HCT116 (cell line): ENCODE data around the gene C2. TPM values are rescaled to one million over a fixed set of nuclear protein-coding genes. Genes with fewer than 3 reads are reported as not detected.

Experiments
- ATAC-seq: fragments of 200-7000 bp; cut with Tn5 transposase; 2 replicates; pipeline ENCODE4 v1.9.1; 2020; ENCODE audit warnings: mild to moderate bottlenecking, moderate library complexity
- BruUV-seq: library from RNA; stranded (reverse); fragments of 400-500 nt; replicated peaks from 2 replicates; lab custom pipeline; 2021; lab: Mats Ljungman, UMichigan
- CTCF ChIA-PET: fragments of 300-600 bp; sonication (Branson Sonifier 250); formaldehyde crosslinking; loops from one replicate; lab custom pipeline; 2021; ENCODE audit warnings: antibody characterized with exemption; lab: Charles Lee
- POLR2A ChIA-PET: fragments of 300-600, 350-600 bp; sonication (Branson Sonifier 250); formaldehyde crosslinking; loops from one replicate; lab custom pipeline; 2021; ENCODE audit warnings: antibody characterized with exemption; lab: Charles Lee
- RAD21 ChIA-PET, 2 experiments: fragments of 300-600 bp; sonication (Branson Sonifier 250); formaldehyde crosslinking; loops; one replicate each; lab custom pipeline; 2023; ENCODE audit warnings: low total read pairs in 2 of 2; ENCODE audit not compliant: uncharacterized antibody in 2 of 2, unreplicated experiment in 2 of 2, low non-redundant PET in 1 of 2; lab: Charles Lee
- DNase-seq: peaks from one replicate; pipeline ENCODE4 v3.0.0-alpha.2; 2010; ENCODE audit warnings: low read depth, low spot score
- H2AFZ ChIP-seq: fragments of 200-600 bp; shearing (Covaris generic), sonication (generic); 2 replicates; pipeline ENCODE4 v1.6.1; 2017; ENCODE audit warnings: low read depth, mixed run types, mixed read lengths, antibody characterized with exemption, low read length; ENCODE audit not compliant: poor library complexity, severe bottlenecking
- H3K27ac ChIP-seq: 2 replicates; pipeline ENCODE4 v1.5.1; 2012; ENCODE audit warnings: low read depth, low read length
- H3K27me3 ChIP-seq: fragments of 200-600 bp; sonication (generic); 2 replicates; pipeline ENCODE4 v1.6.1; 2016; ENCODE audit warnings: mixed run types, low read length, mixed read lengths; ENCODE audit not compliant: insufficient read depth
- H3K36me3 ChIP-seq, 2 experiments: fragments of 200-500 bp in 1 of 2; fragments of 200-600 bp in 1 of 2; sonication (Bioruptor generic) in 1 of 2; sonication (generic) in 1 of 2; 2 replicates each; pipeline versions ENCODE4 v1.5.1 to v1.6.1; 2014 to 2016; ENCODE audit warnings: low read length in 2 of 2, inconsistent platforms in 1 of 2, mixed read lengths in 1 of 2, mixed run types in 1 of 2; ENCODE audit not compliant: insufficient read depth in 2 of 2, control insufficient read depth in 1 of 2
- H3K4me1 ChIP-seq, 2 experiments: fragments of 200-600 bp in 1 of 2; sonication (generic) in 1 of 2; 2 replicates each; pipeline versions ENCODE4 v1.5.1 to v1.6.1; 2012 to 2017; ENCODE audit warnings: low read length in 2 of 2, inconsistent platforms in 1 of 2, mild to moderate bottlenecking in 1 of 2, mixed read lengths in 1 of 2, mixed run types in 1 of 2, moderate library complexity in 1 of 2; ENCODE audit not compliant: insufficient read depth in 2 of 2, control insufficient read depth in 1 of 2
- H3K4me2 ChIP-seq: fragments of 200-600 bp; sonication (generic); 2 replicates; pipeline ENCODE4 v1.6.1; 2017; ENCODE audit warnings: mixed run types, low read length, mixed read lengths
- H3K4me3 ChIP-seq, 2 experiments: fragments of 200-600 bp in 1 of 2; sonication (generic) in 1 of 2; replicated peaks in 1 of 2; 2 replicates each; pipeline ENCODE4 v1.5.1; 2011 to 2016; ENCODE audit warnings: low read length in 2 of 2, control low read depth in 1 of 2, low read depth in 1 of 2, mild to moderate bottlenecking in 1 of 2, mixed read lengths in 1 of 2, mixed run types in 1 of 2
- H3K79me2 ChIP-seq: fragments of 200-600 bp; sonication (generic); 2 replicates; pipeline ENCODE4 v1.6.1; 2017; ENCODE audit warnings: mild to moderate bottlenecking, mixed run types, low read length, moderate library complexity, mixed read lengths; ENCODE audit not compliant: insufficient read depth
- H3K9ac ChIP-seq: fragments of 200-600 bp; sonication (generic); 2 replicates; pipeline ENCODE4 v1.6.1; 2016; ENCODE audit warnings: low read length, mixed read lengths
- H3K9me2 ChIP-seq: fragments of 200-600 bp; sonication (generic), shearing (Covaris generic); 2 replicates; pipeline ENCODE4 v1.6.1; 2017; ENCODE audit warnings: mixed run types, mild to moderate bottlenecking, moderate library complexity; ENCODE audit not compliant: insufficient read depth
- H3K9me3 ChIP-seq, 2 experiments: fragments of 200-500 bp in 1 of 2; fragments of 200-600 bp in 1 of 2; sonication (Bioruptor generic) in 1 of 2; sonication (generic) in 1 of 2; 2 replicates each; pipeline ENCODE4 v1.6.1; 2014 to 2017; ENCODE audit warnings: low read length in 2 of 2, mixed read lengths in 2 of 2, inconsistent platforms in 1 of 2, low read depth in 1 of 2, mild to moderate bottlenecking in 1 of 2, mixed run types in 1 of 2, moderate library complexity in 1 of 2; ENCODE audit not compliant: control insufficient read depth in 1 of 2, insufficient read depth in 1 of 2
- H4K20me1 ChIP-seq: fragments of 200-600 bp; sonication (generic), shearing (Covaris generic); 2 replicates; pipeline ENCODE4 v1.6.1; 2017; ENCODE audit warnings: mixed run types, mild to moderate bottlenecking, moderate library complexity; ENCODE audit not compliant: insufficient read depth
- ATF3 ChIP-seq: IDR thresholded peaks from 2 replicates; pipeline ENCODE4 v1.6.1; 2012
- CBX3 ChIP-seq: IDR thresholded peaks from 2 replicates; pipeline ENCODE4 v1.6.1; 2012; ENCODE audit warnings: low read depth
- EGR1 ChIP-seq: IDR thresholded peaks from 2 replicates; pipeline ENCODE4 v1.6.1; 2012; ENCODE audit warnings: low read depth
- ELF1 ChIP-seq: IDR thresholded peaks from 2 replicates; pipeline ENCODE4 v1.6.1; 2012; ENCODE audit warnings: low read depth, borderline replicate concordance
- EZH2 ChIP-seq: fragments of 200-600 bp; sonication (generic); IDR thresholded peaks from 2 replicates; pipeline ENCODE4 v1.6.1; 2017; ENCODE audit warnings: antibody characterized with exemption, mixed run types
- EZH2phosphoT487 ChIP-seq: fragments of 200-600 bp; IDR thresholded peaks from 2 replicates; pipeline ENCODE4 v1.6.1; 2018; ENCODE audit warnings: antibody characterized with exemption, borderline replicate concordance
- JUND ChIP-seq: IDR thresholded peaks from 2 replicates; pipeline ENCODE4 v1.6.1; 2012
- POLR2A ChIP-seq: IDR thresholded peaks from 2 replicates; pipeline ENCODE4 v1.7.0; 2011; ENCODE audit warnings: borderline replicate concordance; ENCODE audit not compliant: insufficient read depth, insufficient read length; ENCODE audit errors: extremely low read depth
- POLR2AphosphoS5 ChIP-seq: IDR thresholded peaks from 2 replicates; pipeline ENCODE4 v1.6.1; 2011; ENCODE audit warnings: mild to moderate bottlenecking, low read depth, low read length, moderate library complexity
- RAD21 ChIP-seq: IDR thresholded peaks from 2 replicates; pipeline ENCODE4 v1.6.1; 2012; ENCODE audit warnings: low read depth, mild to moderate bottlenecking
- SIN3A ChIP-seq: IDR thresholded peaks from 2 replicates; pipeline ENCODE4 v1.6.1; 2012; ENCODE audit warnings: low read depth
- SP1 ChIP-seq: IDR thresholded peaks from 2 replicates; pipeline ENCODE4 v1.6.1; 2012; ENCODE audit warnings: low read depth
- SRF ChIP-seq: IDR thresholded peaks from 2 replicates; pipeline ENCODE4 v1.6.1; 2012; ENCODE audit warnings: low read depth
- TCF7L2 ChIP-seq: IDR thresholded peaks from 2 replicates; pipeline ENCODE4 v1.7.0; 2011; ENCODE audit warnings: borderline replicate concordance, inconsistent platforms; ENCODE audit not compliant: insufficient read depth, insufficient read length; ENCODE audit errors: extremely low read depth
- YY1 ChIP-seq: IDR thresholded peaks from 2 replicates; pipeline ENCODE4 v1.6.1; 2011; ENCODE audit warnings: low read length, low read depth, moderate library complexity, mild to moderate bottlenecking; ENCODE audit not compliant: insufficient replicate concordance; ENCODE audit errors: extremely low read depth
- ZFX ChIP-seq: fragments of 450-650 bp; IDR thresholded peaks from 2 replicates; pipeline ENCODE4 v1.6.1; 2017
- ZNF274 ChIP-seq: fragments of 200-500 bp; sonication (Bioruptor generic); IDR thresholded peaks from 2 replicates; pipeline ENCODE4 v1.6.1; 2014; ENCODE audit warnings: mild to moderate bottlenecking, low read depth, low read length, inconsistent platforms
- intact Hi-C: fragments of 100-400 bp; cut with micrococcal nuclease; formaldehyde crosslinking; loops from 2 replicates; pipeline ENCODE4 v1.10.0; 2022
- total RNA-seq: library from RNA; stranded (reverse); gene quantifications from one replicate; pipeline ENCODE4 v1.2.1, GENCODE V29; 2021; ENCODE audit not compliant: unreplicated experiment
- TF ChIP-seq, protein P1 (sequence below): IDR thresholded peaks from 2 replicates; pipeline ENCODE4 v1.6.1; 2012

C2 gene
- total RNA-seq, 1 experiment from 2014 or later, result 3.1 TPM

GRCh38 chr6:31958412-31958740, 30.9 kb downstream of the C2 start:
- no peak for TF ChIP-seq ATF3
- TF ChIP-seq ELF1, result no peak
- TF ChIP-seq CBX3, result no peak
- TF ChIP-seq EZH2, result no peak
- BruUV-seq, result no TSS peak
- Histone ChIP-seq H2AFZ (no peak overlapping the region), H3K4me1 (peaks cover 14 to 17% of the 10 kb centered on the region in 2 experiments), H3K4me2 (peak overlapping the region; percentile 92), H3K79me2 (peaks cover 41% of the 10 kb centered on the region), H4K20me1 (no peaks in the 10 kb centered on the region), H3K36me3 (peaks cover 45 to 50% of the 10 kb centered on the region in 2 experiments), H3K27ac (peak overlapping the region; percentile 76), H3K9me2 (no peaks in the 10 kb centered on the region), H3K27me3 (no peaks in the 10 kb centered on the region), H3K9ac (peak overlapping the region; percentile 95), H3K4me3 (peak overlapping the region; percentile 95 to 100), H3K9me3 (no peaks in the 10 kb centered on the region)
- intact Hi-C loops, result no loop called here
- ChIA-PET POLR2A (interaction anchor here (1.2 to 1.8 kb wide), 2 partner anchors 10 to 13 kb away, joined by 3 to 9 read pairs; partner anchors contain the start of gene DXO), RAD21 (interaction anchor here (0.5 to 1.5 kb wide), 2 partner anchors 13 to 128 kb away, joined by 4 to 7 read pairs; partner anchors contain the start of gene DXO (in 1 of the 2)), CTCF (no interaction called here)
- ATAC-seq (peak; percentile 20), DNase-seq (no peak)

GRCh38 chr6:31958741-31959739, 31.5 kb downstream of the C2 start, which contains the start of the genes NELFE and SKIC2:
NELFE (minus strand) TSS chr6:31958971; CDS start chr6:31958446, 525 bp downstream.
SKIC2 (plus strand) TSS chr6:31959175; CDS start chr6:31959193, 18 bp downstream.
- peak; percentile 98 for ATAC-seq
- ChIA-PET RAD21 (interaction anchor here in 1 of 2 experiments (1.5 kb wide), 1 partner anchor 13 kb away, joined by 4 read pairs; the partner anchor contains the start of gene DXO), CTCF (no interaction called here)
- H3K9me2 ChIP-seq, result no peaks in the 10 kb centered on the region
- peak within 1 kb of the TSS; percentile 98 for H3K4me2 ChIP-seq
- TSS peak; percentile 75 for BruUV-seq
- TF ChIP-seq EGR1 (peak; percentile 79), ZNF274 (no peak), JUND (no peak), SP1 (peak; percentile 95), SRF (peak; percentile 95), RAD21 (no peak), EZH2phosphoT487 (no peak), EZH2 (no peak), POLR2AphosphoS5 (peak; percentile 94), SIN3A (peak; percentile 92), ELF1 (peak; percentile 100), YY1 (peak; percentile 14), ZFX (peak; percentile 56; the same call in 1 of the 2 replicates), CBX3 (peak; percentile 70; the same call in 1 of the 2 replicates), ATF3 (no peak), POLR2A (peak; percentile 50), TCF7L2 (peak; percentile 38)
- TF ChIP-seq, protein P1, sequence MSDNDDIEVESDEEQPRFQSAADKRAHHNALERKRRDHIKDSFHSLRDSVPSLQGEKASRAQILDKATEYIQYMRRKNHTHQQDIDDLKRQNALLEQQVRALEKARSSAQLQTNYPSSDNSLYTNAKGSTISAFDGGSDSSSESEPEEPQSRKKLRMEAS, result peak; percentile 91
- TF ChIP-seq, all 23 proteins: peak for 12
- Histone ChIP-seq H3K79me2 (peaks cover 41% of the 10 kb centered on the region), H4K20me1 (no peaks in the 10 kb centered on the region), H2AFZ (no peak within 1 kb of the TSS), H3K36me3 (peaks cover 46 to 48% of the 10 kb centered on the region in 2 experiments), H3K4me3 (peak within 1 kb of the TSS; percentile 95 to 100), H3K9me3 (no peaks in the 10 kb centered on the region), H3K27me3 (no peaks in the 10 kb centered on the region), H3K27ac (peak within 1 kb of the TSS; percentile 76), H3K9ac (peak within 1 kb of the TSS; percentile 95), H3K4me1 (peaks cover 14 to 17% of the 10 kb centered on the region in 2 experiments)
- intact Hi-C loops, result loop anchor here (1.0 kb wide), 1 partner anchor 13 kb away; the partner anchor contains the start of gene DXO
- peak; percentile 95 for DNase-seq
- POLR2A ChIA-PET, result interaction anchor here (0.8 to 1.8 kb wide), 4 partner anchors 9 to 96 kb away, joined by 3 to 9 read pairs (median 3); partner anchors contain the start of genes DXO and NEU1
